HepG2 (cell line): ENCODE data around the gene MAP1LC3B. TPM values are rescaled to one million over a fixed set of nuclear protein-coding genes. Genes with fewer than 3 reads are reported as not detected.

Source experiments
- AGO2 ChIP-seq: fragments of 200-400 bp; formaldehyde crosslinking; optimal IDR thresholded peaks from 2 replicates; pipeline ENCODE3; 2017; ENCODE audit warnings: mild to moderate bottlenecking, low read depth, low read length, moderate library complexity
- ARID3A ChIP-seq: IDR thresholded peaks from 2 replicates; pipeline ENCODE4 v1.6.1; 2012; ENCODE audit warnings: low read depth, low read length, improper control_type of control experiment
- ATF7-NPFF ChIP-seq: sonication (generic); formaldehyde crosslinking; IDR thresholded peaks from 2 replicates; pipeline ENCODE4 v1.8.1; 2023; ENCODE audit warnings: mild to moderate bottlenecking, low read depth, missing genetic modification reagents, moderate library complexity
- ELF4 ChIP-seq: sonication (generic); formaldehyde crosslinking; IDR thresholded peaks from 2 replicates; pipeline ENCODE4 v1.5.0; 2020; ENCODE audit warnings: missing genetic modification reagents, mild to moderate bottlenecking, moderate library complexity, borderline replicate concordance
- HINFP ChIP-seq: sonication (generic); formaldehyde crosslinking; IDR thresholded peaks from 2 replicates; pipeline ENCODE4 v1.4.0; 2020; ENCODE audit warnings: low read depth, mild to moderate bottlenecking, missing genetic modification reagents
- KDM2A ChIP-seq: sonication (generic); formaldehyde crosslinking; IDR thresholded peaks from 2 replicates; pipeline ENCODE4 v1.4.0; 2020; ENCODE audit warnings: low read depth, missing genetic modification reagents, borderline replicate concordance
- MED1 ChIP-seq: sonication (generic); formaldehyde crosslinking; IDR thresholded peaks from 2 replicates; pipeline ENCODE4 v1.4.0; 2020; ENCODE audit warnings: missing genetic modification reagents
- MEIS2 ChIP-seq: sonication (generic); formaldehyde crosslinking; IDR thresholded peaks from 2 replicates; pipeline ENCODE4 v1.9.0; 2021; ENCODE audit warnings: mild to moderate bottlenecking, missing genetic modification reagents
- MIER2 ChIP-seq: IDR thresholded peaks from 2 replicates; pipeline ENCODE4 v1.6.1; 2016; ENCODE audit warnings: missing biosample characterization, missing genetic modification reagents
- NFE2L2 ChIP-seq: fragments of 150-350 bp; IDR thresholded peaks from 2 replicates; pipeline ENCODE4 v1.6.1; 2014; ENCODE audit warnings: low read length
- NKX3-1 ChIP-seq: sonication (generic); formaldehyde crosslinking; IDR thresholded peaks from 2 replicates; pipeline ENCODE4 v1.5.0; 2020; ENCODE audit warnings: missing genetic modification reagents
- RFX1 ChIP-seq: fragments of 450-650 bp; IDR thresholded peaks from 2 replicates; pipeline ENCODE4 v1.6.1; 2017
- RNF219 ChIP-seq: sonication (generic); formaldehyde crosslinking; IDR thresholded peaks from 2 replicates; pipeline ENCODE4 v1.5.0; 2020; ENCODE audit warnings: mild to moderate bottlenecking, missing genetic modification reagents
- SNAPC5 ChIP-seq: sonication (generic); formaldehyde crosslinking; IDR thresholded peaks from 2 replicates; pipeline ENCODE4 v1.8.1; 2023; ENCODE audit warnings: mild to moderate bottlenecking, missing genetic modification reagents, borderline replicate concordance
- TP53 ChIP-seq: sonication (generic); formaldehyde crosslinking; conservative IDR thresholded peaks from 2 replicates; pipeline ENCODE4 v1.4.0; 2020; ENCODE audit warnings: missing genetic modification reagents
- XBP1 ChIP-seq: sonication (generic); formaldehyde crosslinking; IDR thresholded peaks from 2 replicates; pipeline ENCODE4 v1.5.0; 2020; ENCODE audit warnings: missing genetic modification reagents
- ZBTB37 ChIP-seq: sonication (generic); formaldehyde crosslinking; IDR thresholded peaks from 2 replicates; pipeline ENCODE4 v1.4.0; 2020; ENCODE audit warnings: mild to moderate bottlenecking, missing genetic modification reagents
- ZNF30 ChIP-seq: sonication (generic); formaldehyde crosslinking; IDR thresholded peaks from 2 replicates; pipeline ENCODE4 v1.5.0; 2020; ENCODE audit warnings: mild to moderate bottlenecking, missing genetic modification reagents
- ZSCAN29 ChIP-seq: sonication (generic); formaldehyde crosslinking; conservative IDR thresholded peaks from 2 replicates; pipeline ENCODE4 v1.4.0; 2020; ENCODE audit warnings: mild to moderate bottlenecking, missing genetic modification reagents
- polyA plus RNA-seq, 8 experiments: library from polyadenylated mRNA; depleted of rRNA in 3 of 8; stranded (reverse) in 7 of 8; unstranded in 1 of 8; fragments of >200 nt; fragmentation: Illumina TruSeq in 4 of 8; extraction: Trizol in 4 of 8; gene quantifications; 2 replicates each; pipeline versions ENCODE4 v1.2.1 to v1.2.3, GENCODE V29; 2011 to 2016; ENCODE audit warnings: low read depth in 4 of 8, missing spikeins in 1 of 8, mixed read lengths in 1 of 8; ENCODE audit not compliant: insufficient read depth in 1 of 8
- total RNA-seq, 5 experiments: library from RNA; depleted of rRNA; stranded (reverse); fragments of >200 nt; fragmentation: Illumina TruSeq; extraction: Trizol; gene quantifications; 2 replicates each; pipeline ENCODE4 v1.2.3, GENCODE V29; 2016; ENCODE audit warnings: low read depth in 1 of 5
- TF ChIP-seq, protein P1 (sequence below): sonication (generic); formaldehyde crosslinking; IDR thresholded peaks from 2 replicates; pipeline ENCODE4 v1.4.0; 2020; ENCODE audit warnings: missing genetic modification reagents

Gene MAP1LC3B
- total and polyA plus RNA-seq, 2 of the 13 experiments (the other 11 are each of a cell fraction or from before 2014, with no cell fraction given): 15.7 to 37.4 TPM

DNA sequence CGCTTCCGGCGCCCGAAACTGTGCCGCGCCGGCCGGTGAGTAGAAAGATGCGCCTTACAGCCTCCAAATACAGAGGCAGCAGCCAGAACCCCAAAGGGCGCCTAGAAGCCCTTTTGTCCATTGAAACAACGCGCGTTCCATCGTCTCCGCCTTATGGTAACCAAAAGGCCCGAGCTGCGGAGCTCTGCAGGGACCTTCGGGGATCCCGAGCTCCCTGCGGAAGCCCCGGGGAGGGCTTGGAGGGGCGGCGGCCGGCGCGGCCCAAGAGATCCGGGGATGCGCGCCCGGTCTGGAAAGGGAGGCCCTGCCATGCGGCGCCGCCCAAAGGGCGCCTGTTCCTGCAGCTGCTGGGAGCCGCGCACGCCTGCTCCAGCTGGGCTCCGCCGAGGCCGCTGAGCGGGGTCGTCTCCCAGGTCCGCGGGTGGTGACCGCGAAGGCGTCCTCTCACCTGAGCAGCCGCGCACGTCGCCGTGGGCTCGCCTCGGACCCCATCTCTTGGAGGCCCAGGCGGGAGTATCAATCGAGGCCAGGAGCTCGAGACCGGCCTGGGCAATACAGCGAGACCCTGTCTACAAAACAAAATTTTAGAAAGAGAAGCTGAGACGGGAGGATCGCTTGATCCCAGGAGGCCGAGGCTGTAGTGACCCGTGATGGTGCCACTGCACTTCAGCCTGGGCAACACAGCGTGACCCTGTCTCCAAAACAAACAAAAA is 7.8 kb upstream of the MAP1LC3B start (continued):
- TF ChIP-seq HINFP (CRISPR knock-in tag) (peak; percentile 100), NFE2L2 (no peak), AGO2 (peak; percentile 74), ZSCAN29 (no peak), MED1 (CRISPR knock-in tag) (peak; percentile 54; the same call in 1 of the 2 replicates), SNAPC5 (CRISPR knock-in tag) (no peak), MEIS2 (no peak), ZBTB37 (CRISPR knock-in tag) (no peak; the same call in 1 of the 2 replicates), TP53 (CRISPR knock-in tag) (0 out of 2 replicates have a peak, but pooled peaks have one; percentile 10), ATF7-NPFF (peak; percentile 1), MIER2 (no peak; the same call in 1 of the 2 replicates), KDM2A (CRISPR knock-in tag) (peak; percentile 46), ARID3A (no peak; the same call in 1 of the 2 replicates), RFX1 (peak; percentile 19; the same call in 1 of the 2 replicates), ELF4 (peak; percentile 71; the same call in 1 of the 2 replicates), RNF219 (peak; percentile 14; the same call in 1 of the 2 replicates), NKX3-1 (CRISPR knock-in tag) (peak; percentile 24; the same call in 1 of the 2 replicates), XBP1 (no peak), ZNF30 (CRISPR knock-in tag) (peak; percentile 97; the same call in 1 of the 2 replicates)
- TF ChIP-seq, protein P1, sequence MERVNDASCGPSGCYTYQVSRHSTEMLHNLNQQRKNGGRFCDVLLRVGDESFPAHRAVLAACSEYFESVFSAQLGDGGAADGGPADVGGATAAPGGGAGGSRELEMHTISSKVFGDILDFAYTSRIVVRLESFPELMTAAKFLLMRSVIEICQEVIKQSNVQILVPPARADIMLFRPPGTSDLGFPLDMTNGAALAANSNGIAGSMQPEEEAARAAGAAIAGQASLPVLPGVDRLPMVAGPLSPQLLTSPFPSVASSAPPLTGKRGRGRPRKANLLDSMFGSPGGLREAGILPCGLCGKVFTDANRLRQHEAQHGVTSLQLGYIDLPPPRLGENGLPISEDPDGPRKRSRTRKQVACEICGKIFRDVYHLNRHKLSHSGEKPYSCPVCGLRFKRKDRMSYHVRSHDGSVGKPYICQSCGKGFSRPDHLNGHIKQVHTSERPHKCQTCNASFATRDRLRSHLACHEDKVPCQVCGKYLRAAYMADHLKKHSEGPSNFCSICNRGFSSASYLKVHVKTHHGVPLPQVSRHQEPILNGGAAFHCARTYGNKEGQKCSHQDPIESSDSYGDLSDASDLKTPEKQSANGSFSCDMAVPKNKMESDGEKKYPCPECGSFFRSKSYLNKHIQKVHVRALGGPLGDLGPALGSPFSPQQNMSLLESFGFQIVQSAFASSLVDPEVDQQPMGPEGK (CRISPR knock-in tag): 0 out of 2 replicates have a peak, but pooled peaks have one; percentile 2
